ENCODE data around the gene CAPN14.

DNA sequence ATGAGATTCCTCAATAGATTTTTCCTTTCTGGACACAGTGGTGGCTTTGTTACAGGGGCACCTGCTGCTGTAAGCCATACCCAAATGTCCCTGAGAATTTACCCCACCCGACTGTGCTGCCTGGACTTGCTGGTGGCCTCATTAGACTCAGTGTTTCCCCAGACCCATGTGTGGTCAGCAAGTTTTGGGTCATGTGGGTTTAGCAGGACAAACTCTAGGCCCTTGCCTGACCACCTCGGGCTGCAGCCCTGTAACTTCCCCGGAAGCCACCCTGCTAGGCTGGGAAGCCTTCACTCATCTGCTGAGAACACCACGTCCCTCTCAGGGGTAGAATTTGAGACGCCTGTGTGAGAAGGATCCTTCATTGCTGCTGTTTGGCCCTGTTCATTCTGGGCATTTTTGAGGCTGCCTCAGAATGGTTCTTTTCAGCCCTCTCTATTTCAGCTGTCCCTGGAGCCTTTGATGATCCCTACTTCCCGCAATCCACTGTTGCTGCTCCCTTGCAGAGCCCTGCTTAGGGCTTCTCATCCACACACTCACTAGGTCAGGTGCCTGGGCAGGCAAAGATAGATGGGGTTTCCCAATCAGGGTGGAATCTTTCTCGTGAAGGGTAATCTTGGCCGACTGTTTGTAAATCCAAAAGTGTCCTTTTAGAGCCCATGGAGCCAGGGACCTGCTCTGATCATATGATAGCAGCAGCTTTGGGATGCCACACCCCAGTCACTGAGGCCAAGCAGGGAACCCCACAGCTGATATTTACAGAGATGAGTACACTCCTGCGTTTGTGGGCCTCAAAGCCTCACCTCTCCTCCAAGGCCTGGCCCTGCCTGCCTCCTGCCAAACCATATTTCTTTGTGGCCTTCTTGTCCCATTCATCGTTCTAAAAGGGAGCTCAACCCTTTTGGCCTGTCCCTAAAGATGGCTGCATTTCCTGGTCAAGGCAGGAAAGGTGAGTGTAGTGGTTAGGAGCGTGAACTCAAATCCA, 23.4 kb upstream of the CAPN14 start:
- TF ChIP-seq, protein P1, sequence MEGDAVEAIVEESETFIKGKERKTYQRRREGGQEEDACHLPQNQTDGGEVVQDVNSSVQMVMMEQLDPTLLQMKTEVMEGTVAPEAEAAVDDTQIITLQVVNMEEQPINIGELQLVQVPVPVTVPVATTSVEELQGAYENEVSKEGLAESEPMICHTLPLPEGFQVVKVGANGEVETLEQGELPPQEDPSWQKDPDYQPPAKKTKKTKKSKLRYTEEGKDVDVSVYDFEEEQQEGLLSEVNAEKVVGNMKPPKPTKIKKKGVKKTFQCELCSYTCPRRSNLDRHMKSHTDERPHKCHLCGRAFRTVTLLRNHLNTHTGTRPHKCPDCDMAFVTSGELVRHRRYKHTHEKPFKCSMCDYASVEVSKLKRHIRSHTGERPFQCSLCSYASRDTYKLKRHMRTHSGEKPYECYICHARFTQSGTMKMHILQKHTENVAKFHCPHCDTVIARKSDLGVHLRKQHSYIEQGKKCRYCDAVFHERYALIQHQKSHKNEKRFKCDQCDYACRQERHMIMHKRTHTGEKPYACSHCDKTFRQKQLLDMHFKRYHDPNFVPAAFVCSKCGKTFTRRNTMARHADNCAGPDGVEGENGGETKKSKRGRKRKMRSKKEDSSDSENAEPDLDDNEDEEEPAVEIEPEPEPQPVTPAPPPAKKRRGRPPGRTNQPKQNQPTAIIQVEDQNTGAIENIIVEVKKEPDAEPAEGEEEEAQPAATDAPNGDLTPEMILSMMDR (IDR thresholded peaks at IDR 0.05; ENCODE audit: insufficient read depth, low read length): no peak
- TF ChIP-seq POLR2AphosphoS5 (IDR thresholded peaks at IDR 0.05; ENCODE audit: low read depth): no peak
